ENCODE measurements around the gene GOLGA5.
"Not testable (repeated sequence)": the region's sequence is repeated elsewhere in the genome, so short reads cannot be mapped to it uniquely, and the experiment has no call there.

Gene GOLGA5

GRCh38 chr14:92846162-92846897, 52.2 kb downstream of the GOLGA5 start:
- TF ChIP-seq CTCF (IDR thresholded peaks at IDR 0.05; ENCODE audit: low read depth, low read length), result no peak
- no peak for DNase-seq (ENCODE audit: extremely low read depth, low read depth)

GRCh38 chr14:92847278-92847677, 53.2 kb downstream of the GOLGA5 start:
- no peak for DNase-seq (ENCODE audit: extremely low read depth, low read depth)
- no peak for TF ChIP-seq CTCF (IDR thresholded peaks at IDR 0.05; ENCODE audit: low read depth, low read length)

- DNase-seq (ENCODE audit: extremely low read depth, low read depth), result no peak
- no peak for TF ChIP-seq CTCF (IDR thresholded peaks at IDR 0.05; ENCODE audit: low read depth, low read length)
Measured at GRCh38 chr14:92847749-92848148, 53.6 kb downstream of the GOLGA5 start.

- no peak for DNase-seq (ENCODE audit: extremely low read depth, low read depth)
- no peak for TF ChIP-seq CTCF (IDR thresholded peaks at IDR 0.05; ENCODE audit: low read depth, low read length)
Measured at GRCh38 chr14:92848887-92849286, 54.8 kb downstream of the GOLGA5 start.

DNA sequence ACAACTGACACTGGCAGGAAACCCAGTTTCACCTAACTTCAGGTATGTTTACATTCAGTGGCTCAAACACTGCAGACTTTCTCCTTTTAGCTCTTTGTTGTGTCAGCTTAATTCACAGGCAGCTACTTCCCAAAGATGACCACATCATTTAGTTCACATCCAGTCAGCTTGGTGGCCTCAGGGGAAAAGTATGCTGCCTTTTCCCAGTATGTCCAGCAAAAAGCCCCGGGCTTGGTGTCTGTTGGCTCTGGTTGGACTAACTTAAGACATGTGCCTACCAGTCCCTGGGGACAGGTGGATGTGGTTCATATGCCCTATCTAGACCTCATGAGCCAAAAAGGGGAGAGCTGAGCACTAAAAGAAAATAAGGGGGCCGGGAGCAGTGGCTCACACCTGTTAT, 56.4 kb downstream of the GOLGA5 start:
- DNase-seq (ENCODE audit: extremely low read depth, low read depth), result no peak

DNA sequence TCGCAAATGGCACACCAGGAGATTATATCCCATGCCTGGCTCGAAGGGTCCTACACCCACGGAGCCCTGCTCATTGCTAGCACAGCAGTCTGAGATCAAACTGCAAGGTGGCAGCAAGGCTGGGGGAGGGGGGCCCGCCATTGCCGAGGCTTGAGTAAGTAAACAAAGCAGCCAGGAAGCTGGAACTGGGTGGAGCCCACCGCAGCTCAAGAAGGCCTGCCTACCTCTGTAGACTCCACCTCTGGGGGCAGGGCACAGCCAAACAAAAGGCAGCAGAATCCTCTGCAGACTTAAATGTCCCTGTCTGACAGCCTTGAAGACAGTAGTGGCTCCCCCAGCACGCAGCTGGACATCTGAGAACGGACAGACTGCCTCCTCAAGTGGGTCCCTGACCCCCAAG, 59.0 kb downstream of the GOLGA5 start:
- not testable (repeated sequence) for DNase-seq (ENCODE audit: extremely low read depth, low read depth)

More for the DNA sequence above, 56.4 kb downstream of the GOLGA5 start:
- TF ChIP-seq CTCF (IDR thresholded peaks at IDR 0.05; ENCODE audit: low read depth, low read length), result no peak

DNA sequence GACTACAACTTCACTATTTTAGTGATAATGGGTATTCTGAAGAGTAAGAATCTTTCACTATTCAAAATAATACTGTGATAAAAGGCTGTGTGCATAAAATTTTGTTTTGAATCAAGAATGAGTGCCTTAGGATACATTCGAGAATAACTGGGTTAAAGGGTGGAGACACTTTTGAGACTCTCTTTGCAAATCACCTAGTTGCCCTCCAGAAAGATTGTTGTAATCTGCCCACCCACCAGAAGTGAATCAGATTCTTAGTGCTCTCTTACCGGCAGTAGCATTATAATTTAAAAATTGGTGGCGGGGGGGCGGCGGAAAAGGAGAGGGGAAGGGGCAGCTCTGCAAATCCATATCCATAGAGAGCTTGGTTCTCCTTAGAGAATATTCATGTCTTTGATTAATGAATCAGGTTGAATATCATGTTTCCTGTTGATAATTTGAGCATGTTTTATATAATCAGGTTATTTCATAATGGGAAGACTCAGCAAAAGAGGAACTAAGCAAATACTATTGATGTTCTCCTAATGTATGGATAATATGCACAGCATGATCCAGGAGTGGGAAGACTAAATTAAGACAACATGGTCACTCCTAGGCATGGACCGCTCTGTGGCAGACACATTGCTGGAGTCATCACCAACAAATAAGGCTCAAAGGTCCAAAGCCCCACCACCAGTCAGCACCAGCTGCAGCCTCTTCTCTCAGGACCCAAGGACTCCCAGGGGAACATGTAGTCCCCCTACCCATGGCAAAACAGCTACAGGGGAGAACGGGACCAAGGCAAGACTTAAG, 66.1 kb downstream of the GOLGA5 start:
- TF ChIP-seq CTCF (IDR thresholded peaks at IDR 0.05; ENCODE audit: low read depth, low read length), result no peak
- DNase-seq (ENCODE audit: extremely low read depth, low read depth), result no peak

Data from AG09319 (cell line).